Large intestine (tissue), 3 donors: ENCODE measurements around the gene GRPEL1. TPM values are rescaled to one million over a fixed set of nuclear protein-coding genes. Genes with fewer than 3 reads are reported as not detected.

Source experiments
- DNase-seq, 2 donors: peaks; one replicate each; pipeline versions ENCODE4 v3.0.0 to v3.0.0-alpha.2; 2013
- H3K27ac ChIP-seq: one replicate; pipeline ENCODE4 v1.5.1; 2013; ENCODE audit warnings: low read length
- H3K27me3 ChIP-seq: 2 replicates; pipeline ENCODE4 v1.6.1; 2013; ENCODE audit warnings: low read length; ENCODE audit not compliant: control insufficient read depth, insufficient read depth
- H3K36me3 ChIP-seq: 2 replicates; pipeline ENCODE4 v1.6.1; 2013; ENCODE audit warnings: low read length; ENCODE audit not compliant: control insufficient read depth, insufficient read depth
- H3K4me1 ChIP-seq: one replicate; pipeline ENCODE4 v1.6.1; 2013; ENCODE audit warnings: low read length; ENCODE audit not compliant: control insufficient read depth, insufficient read depth
- H3K4me3 ChIP-seq: one replicate; pipeline ENCODE4 v1.5.1; 2013; ENCODE audit warnings: low read length
- H3K9me3 ChIP-seq: one replicate; pipeline ENCODE4 v1.6.1; 2013; ENCODE audit warnings: mild to moderate bottlenecking, low read depth, low read length, moderate library complexity; ENCODE audit not compliant: control insufficient read depth
- WGBS: methylation state at CpG from one replicate; pipeline ENCODE4 v1.1.5; 2013; ENCODE audit warnings: low lambda C conversion rate; ENCODE audit not compliant: insufficient coverage; 5-methylcytosine and 5-hydroxymethylcytosine counted together
- polyA plus RNA-seq: library from polyadenylated mRNA; unstranded; fragments of 120-200 nt; gene quantifications from one replicate; pipeline ENCODE4 v1.2.1, GENCODE V29; 2013

Gene GRPEL1
- polyA plus RNA-seq, 1 donor, result 31.3 TPM

GRCh38 chr4:7016512-7016911 lies 51.4 kb downstream of the GRPEL1 start:
- WGBS, result 92% methylated on average over 2 of the region's 6 CpGs
- Histone ChIP-seq H3K36me3 (peaks cover 83% of the 10 kb centered on the region), H3K27ac (no peak overlapping the region), H3K27me3 (no peaks in the 10 kb centered on the region), H3K9me3 (no peaks in the 10 kb centered on the region), H3K4me3 (no peak overlapping the region), H3K4me1 (peaks cover 4% of the 10 kb centered on the region)
- DNase-seq, result no peak

GRCh38 chr4:7016086-7016485 lies 51.8 kb downstream of the GRPEL1 start:
- H3K4me1 ChIP-seq, result peaks cover 4% of the 10 kb centered on the region
- DNase-seq, result no peak
- H3K9me3 ChIP-seq, result no peaks in the 10 kb centered on the region
- peaks cover 83% of the 10 kb centered on the region for H3K36me3 ChIP-seq
- no peak overlapping the region for H3K27ac ChIP-seq
- H3K4me3 ChIP-seq, result no peak overlapping the region
- H3K27me3 ChIP-seq, result no peaks in the 10 kb centered on the region
- WGBS, result no CpG with 5 or more reads among the region's 11 CpGs

- no CpG with 5 or more reads among the region's 12 CpGs for WGBS
- DNase-seq, result no peak
- Histone ChIP-seq H3K27ac (no peak overlapping the region), H3K9me3 (no peaks in the 10 kb centered on the region), H3K4me3 (no peak overlapping the region), H3K4me1 (peaks cover 4% of the 10 kb centered on the region), H3K27me3 (no peaks in the 10 kb centered on the region), H3K36me3 (peaks cover 83% of the 10 kb centered on the region)
These were observed 52.4 kb downstream of the GRPEL1 start for GRCh38 chr4:7015383-7016035.

- Histone ChIP-seq H3K9me3 (no peaks in the 10 kb centered on the region), H3K4me1 (peaks cover 4% of the 10 kb centered on the region), H3K4me3 (no peak overlapping the region), H3K27ac (no peak overlapping the region), H3K36me3 (peaks cover 85% of the 10 kb centered on the region), H3K27me3 (no peaks in the 10 kb centered on the region)
- WGBS, result 100% methylated on average over 1 of the region's 12 CpGs
- no peak for DNase-seq
These were observed 53.0 kb downstream of the GRPEL1 start for GRCh38 chr4:7014815-7015214.

- Histone ChIP-seq H3K4me3 (no peak overlapping the region), H3K27me3 (no peaks in the 10 kb centered on the region), H3K36me3 (peaks cover 86% of the 10 kb centered on the region), H3K9me3 (no peaks in the 10 kb centered on the region), H3K27ac (no peak overlapping the region), H3K4me1 (peaks cover 4% of the 10 kb centered on the region)
- WGBS, result no CpG with 5 or more reads among the region's 11 CpGs
- DNase-seq, result no peak
These were observed 54.7 kb downstream of the GRPEL1 start for GRCh38 chr4:7013175-7013574.

GRCh38 chr4:7009564-7009963 lies 58.3 kb downstream of the GRPEL1 start:
- no CpG with 5 or more reads among the region's 5 CpGs for WGBS
- H3K9me3 ChIP-seq, result no peaks in the 10 kb centered on the region
- H3K4me1 ChIP-seq, result peaks cover 12% of the 10 kb centered on the region
- no peaks in the 10 kb centered on the region for H3K27me3 ChIP-seq
- no peak overlapping the region for H3K27ac ChIP-seq
- H3K36me3 ChIP-seq, result peaks cover 63% of the 10 kb centered on the region
- no peak overlapping the region for H3K4me3 ChIP-seq
- DNase-seq, result no peak

Other genes with a start within 250 kb of the GRPEL1 start
- 48.9 TPM for gene TBC1D14, start 158.2 kb downstream of the GRPEL1 start, polyA plus RNA-seq
- 18.6 TPM for gene TADA2B, start 24.7 kb downstream of the GRPEL1 start, polyA plus RNA-seq
- gene SORCS2, start 124.5 kb upstream of the GRPEL1 start, polyA plus RNA-seq, result 3.6 TPM